Hematopoietic multipotent progenitor cell treated with erythropoietin and hydrocortisone succinate and interleukin-3 and kit ligand, for 8 days (in vitro differentiated cells): Measurements from ENCODE around the gene NELFB.

Experiments used
- DNase-seq: peaks from one replicate; pipeline ENCODE4 v3.0.0-alpha.2; 2015

The NELFB gene

GRCh38 chr9:137306850-137307254 is 51.7 kb downstream of the NELFB start:
- no peak for DNase-seq

- DNase-seq: no peak
These were observed 52.3 kb downstream of the NELFB start for GRCh38 chr9:137307255-137308056.

- no peak for DNase-seq
These were observed 53.0 kb downstream of the NELFB start for GRCh38 chr9:137308057-137308619.

- DNase-seq: no peak
These were observed 54.5 kb downstream of the NELFB start for GRCh38 chr9:137309368-137310188.

DNA sequence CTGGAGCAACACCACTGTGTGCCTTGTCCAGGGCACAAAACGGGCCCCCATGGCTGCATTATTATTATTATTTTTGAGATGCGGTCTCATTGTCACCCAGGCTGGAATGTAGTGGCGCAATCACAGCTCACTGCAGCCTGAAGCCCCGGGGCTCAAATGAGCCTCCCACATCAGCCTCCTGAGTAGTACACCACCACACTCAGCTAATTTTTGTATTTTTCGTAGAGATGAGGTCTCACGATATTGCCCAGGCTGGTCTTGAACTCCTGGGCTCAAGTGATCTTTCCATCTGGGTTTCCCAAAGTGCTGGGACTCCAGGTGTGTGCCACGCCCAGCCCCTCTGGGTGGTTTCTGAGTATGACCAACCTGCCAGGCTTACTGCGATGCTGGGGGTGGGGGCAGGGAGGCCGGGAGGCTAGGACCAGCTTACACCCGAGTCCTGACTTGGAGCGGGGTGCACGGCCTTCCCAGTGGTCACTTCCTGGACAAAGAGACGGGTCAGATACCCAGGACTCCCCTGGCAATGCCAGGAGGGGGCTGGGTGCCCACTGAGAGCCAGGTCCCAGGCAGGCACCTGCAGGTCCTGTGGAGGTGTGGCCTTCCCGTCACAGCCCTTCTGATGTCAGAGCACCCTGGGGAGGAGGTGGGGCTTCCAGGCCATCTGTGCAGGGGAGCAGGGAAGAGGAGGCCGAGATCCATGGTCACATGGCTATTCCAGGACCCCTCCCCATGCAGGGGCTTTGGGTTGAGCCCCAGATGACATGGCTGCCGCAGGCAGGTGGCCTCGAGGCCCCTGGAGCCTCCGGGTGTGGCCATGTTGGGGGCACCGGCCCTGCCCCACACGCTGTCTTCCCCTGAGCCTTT is 55.3 kb downstream of the NELFB start:
- DNase-seq: no peak

DNA sequence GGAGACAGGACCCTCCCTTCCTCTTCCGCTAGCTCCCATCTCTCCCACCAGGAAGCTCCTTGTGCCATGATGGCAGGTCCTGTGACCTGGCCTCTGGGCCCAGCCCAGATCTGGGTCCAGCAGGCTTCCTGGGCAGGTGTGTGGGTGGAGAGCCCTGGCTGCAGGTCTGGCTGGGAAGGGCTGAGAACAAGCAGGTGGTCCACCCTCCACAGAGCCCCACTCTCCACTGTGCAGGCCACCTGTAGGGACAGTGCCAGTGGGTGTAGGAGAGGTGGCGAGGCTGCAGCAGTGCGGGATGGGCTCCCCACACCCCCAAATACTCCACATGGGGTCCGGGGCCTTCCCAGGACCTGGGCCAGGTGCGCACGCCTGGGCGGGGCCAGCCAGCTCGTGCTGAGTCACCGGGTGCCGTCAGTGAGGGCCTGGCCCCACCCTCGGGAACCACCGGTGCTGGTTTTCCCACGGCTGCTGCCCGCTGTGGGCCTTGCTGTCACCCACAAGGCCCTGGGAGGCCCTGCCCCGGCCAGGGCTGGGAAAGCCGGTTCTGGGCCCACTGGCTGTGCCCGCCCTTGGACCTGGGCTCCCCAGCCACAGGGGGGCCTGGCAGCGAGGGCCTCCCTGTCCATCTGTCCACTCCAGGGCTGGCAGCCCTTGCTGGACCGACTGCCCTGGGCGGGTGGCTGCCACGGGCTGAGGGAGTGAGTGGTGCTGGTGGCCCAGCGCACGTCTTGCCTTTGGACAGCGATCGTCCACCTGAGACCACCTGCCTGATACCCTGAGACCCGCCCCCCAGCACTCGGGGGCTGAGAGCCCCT is 56.3 kb downstream of the NELFB start:
- DNase-seq: no peak

GRCh38 chr9:137311986-137312851 is 57.1 kb downstream of the NELFB start:
- DNase-seq: no peak

DNA sequence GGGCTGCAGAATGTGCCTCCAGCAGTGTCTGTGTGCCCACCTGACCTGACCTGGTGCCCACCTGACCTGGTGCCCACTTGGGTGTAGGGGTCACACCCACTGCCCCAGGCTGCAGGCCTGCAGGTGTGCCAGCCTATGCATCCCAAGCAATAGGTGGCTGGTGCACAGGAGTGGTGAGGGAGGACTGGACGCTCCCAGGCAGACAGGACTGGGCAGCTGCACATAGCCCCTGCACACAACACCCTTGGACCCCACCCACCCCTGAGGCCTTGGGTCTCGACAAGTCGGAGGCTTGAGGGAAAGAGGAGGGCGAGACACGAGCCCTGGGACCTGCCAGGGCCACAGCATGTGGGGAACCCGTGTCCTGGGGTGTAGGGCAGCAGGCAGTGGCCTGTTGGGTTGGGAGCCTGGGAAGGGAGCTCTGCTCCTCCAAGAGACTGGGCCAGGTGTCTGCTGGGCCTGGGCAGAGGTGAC is 57.8 kb downstream of the NELFB start:
- DNase-seq: no peak

DNA sequence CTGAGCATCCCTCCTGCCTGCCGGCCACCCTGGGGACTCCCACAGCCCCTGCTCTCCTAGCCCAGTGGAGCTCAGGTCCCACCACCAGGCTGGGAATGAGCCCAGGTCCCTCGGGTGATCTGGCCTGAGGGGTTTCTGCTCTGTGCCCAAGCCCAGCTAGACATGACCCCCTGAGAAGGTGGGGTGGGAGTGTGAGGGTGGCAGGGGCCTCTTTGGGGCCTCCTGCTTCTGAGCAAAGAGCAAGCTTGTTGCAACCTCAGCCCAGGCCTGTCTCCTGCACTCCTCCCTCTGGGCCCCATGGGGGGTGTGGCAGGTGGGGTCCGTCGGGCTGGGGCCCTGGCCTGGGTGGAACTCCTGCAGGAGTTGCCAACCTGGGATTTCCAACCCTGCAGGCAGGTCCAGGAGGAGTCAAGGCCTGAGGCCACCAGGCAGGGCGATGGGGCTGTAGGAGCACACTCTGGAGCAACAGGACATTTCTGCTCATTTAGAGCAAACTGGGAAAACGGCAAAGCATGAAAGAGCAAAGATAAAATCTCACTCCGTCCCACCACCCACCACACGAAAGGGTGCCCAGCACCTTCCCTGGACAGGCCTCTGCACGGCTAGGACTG is 58.3 kb downstream of the NELFB start:
- no peak for DNase-seq

DNA sequence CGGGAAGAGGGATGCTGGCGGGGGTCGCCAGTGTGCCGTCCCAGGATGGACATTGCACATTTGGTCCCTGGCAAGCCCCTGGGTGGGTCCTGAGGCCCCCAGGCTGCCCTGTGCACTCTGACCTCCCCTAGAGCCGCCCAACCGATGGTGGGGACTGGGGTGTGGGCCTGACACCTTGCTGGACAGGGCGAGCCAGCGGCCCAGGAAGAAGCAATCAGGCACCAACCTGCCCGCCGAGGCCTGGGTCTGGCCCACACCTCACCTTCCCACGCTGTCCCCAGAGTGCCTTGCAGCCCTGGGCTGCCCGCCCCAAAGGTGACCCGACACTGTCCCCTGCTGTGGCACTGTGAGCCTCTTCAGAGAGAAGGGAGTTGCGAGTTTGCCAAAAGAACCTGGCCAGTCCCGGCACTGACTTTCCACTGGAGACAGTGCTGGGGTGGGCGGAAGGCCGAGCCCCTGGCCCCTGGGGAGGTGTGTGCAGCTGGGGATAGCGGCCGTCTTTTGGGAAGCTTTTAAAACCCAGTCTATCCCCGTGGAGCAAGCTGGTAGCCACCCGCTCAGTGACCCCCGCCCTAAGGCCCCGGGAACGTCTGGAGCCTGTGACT is 58.9 kb downstream of the NELFB start:
- DNase-seq: no peak

DNA sequence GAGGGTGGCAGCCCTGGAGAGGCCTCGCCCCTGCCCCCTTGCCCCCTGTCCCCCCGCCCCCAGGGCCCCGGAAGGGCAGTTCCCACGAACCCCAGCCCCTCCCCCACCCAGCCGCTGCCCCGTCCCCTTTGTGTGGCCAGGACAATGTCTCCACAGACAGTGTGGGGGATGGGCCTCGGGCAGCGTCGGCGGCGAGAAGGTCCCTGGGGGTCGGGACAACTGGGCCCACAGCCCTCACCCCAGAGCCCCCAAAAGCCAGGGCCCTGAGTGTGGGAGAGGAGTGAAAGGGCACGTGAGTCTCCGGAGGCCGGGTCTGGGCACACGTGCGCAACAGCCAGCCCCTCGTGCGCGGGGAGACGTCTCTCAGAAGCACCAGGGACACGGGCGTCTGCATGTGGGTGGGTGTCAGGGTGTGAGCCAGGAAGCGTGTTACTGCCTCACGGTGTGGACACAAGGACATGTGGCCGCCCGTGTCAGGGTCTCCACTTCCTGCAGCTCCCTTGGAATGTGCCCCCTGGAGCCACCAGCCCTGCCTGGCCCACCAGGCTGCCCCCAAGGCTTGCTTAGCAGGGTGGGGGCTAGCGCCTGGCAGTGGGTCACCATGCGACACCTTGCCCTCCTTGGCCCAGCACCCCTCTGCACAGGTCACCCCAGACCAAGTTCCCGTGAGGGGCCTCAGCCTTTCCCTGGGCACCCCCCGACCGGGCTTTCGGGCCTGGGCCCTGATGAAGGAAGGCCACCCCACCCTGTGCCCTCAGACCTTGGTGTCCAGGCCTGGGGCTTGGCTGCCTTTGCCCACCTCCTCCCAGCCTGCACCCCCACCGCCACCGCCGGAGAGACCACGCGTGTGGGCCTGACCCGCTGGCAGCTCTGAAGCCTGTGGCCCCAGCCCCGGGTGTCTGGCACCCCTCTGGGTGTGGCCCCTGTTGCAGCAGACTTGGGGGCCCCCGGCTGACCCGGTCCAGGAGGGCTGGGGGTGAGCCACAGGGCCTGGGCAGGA is 59.7 kb downstream of the NELFB start:
- DNase-seq: no peak

GRCh38 chr9:137315581-137316011 is 60.5 kb downstream of the NELFB start:
- no peak for DNase-seq

DNA sequence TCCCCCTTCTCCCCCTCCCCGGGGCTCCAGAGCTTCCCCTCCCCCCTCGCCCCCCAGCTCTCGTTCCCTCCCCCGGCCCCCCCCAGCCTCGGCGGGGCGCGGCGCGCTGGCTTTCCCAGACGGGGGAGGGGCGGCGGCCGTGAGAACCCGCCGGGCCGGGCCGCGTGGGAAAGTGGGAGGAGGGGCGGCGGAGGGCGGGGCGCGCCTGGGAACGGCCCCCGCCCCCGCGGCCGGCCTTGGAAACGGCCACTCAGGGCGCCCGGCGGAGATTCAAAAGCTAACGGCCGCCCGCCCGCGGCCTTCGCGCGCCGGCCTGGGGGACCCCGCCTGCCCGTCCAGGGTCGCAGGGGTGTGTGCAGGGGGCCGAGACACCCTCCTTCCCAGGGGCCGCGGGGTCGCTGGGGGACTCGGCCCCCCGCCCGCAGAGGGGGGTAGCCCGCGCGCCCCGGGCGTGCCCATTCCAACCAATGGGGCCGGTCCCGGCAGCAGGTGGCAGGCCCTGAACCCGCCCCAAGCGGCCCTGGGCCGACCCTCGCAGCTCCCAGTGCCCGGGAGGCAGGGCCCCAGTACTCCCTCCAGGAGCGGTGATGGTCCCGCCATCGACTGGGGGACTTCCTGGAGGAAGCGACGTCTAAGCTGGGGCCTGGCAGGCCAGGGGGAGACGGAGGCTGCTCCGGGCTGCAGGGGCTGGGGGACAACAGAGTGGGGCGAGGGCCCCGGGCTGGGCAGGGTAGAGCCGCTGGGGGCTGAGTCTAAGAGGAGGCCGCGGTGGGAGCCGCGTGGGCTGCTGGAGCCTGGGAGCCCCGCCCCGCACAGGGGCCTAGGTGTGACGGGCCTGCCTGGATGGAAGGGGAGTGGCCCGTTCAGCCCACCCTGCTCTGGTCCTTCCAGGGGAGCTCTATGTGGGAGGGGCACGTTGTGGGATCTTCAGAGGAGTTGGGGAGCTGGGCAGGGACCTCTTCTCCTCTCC is 61.2 kb downstream of the NELFB start:
- peak; percentile 37 for DNase-seq

DNA sequence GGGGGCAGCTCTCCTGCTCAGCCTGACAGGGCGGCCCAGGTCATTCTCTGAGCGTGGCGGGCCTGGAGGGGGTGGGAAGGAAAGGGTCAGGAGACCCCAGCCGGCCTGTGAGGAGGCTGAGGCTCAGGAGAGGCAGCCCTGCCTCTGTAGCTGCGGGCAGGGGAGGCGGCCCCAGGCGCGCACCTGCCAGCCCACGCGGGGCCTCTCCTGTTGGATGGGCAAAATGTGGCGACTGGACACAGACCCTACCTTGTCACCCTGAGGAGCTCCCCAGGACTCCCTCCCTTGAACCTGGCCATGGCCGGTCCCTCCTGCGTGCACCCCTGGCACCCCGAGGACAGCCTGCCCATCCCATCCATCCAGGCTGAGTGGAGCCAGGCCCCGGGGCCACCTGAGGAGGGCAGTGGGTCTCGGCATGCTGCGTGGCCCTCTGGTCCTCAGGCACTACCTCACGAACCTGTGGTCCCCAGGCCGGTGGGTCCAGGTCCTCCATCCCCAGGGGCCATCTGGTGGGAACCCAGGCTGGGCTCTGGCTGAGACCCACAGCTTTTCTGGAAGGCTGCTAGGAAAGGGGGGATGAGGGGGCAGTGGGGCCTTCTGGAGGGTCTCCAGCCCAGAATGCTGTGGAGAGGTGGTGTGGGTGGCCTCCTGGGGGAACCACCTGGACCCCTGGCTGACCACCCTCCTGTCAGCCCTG is 62.0 kb downstream of the NELFB start:
- no peak for DNase-seq

- DNase-seq: no peak
These were observed 62.8 kb downstream of the NELFB start for GRCh38 chr9:137317718-137318511.

GRCh38 chr9:137318602-137319001 is 63.5 kb downstream of the NELFB start:
- DNase-seq: no peak
